A204.1 (cell line): ENCODE measurements around the gene TRIM13.
"Not testable (repeated sequence)": the region's sequence is repeated elsewhere in the genome, so short reads cannot be mapped to it uniquely, and the experiment has no call there.

Source experiments
- FAIRE-seq: peaks from 2 replicates; lab custom pipeline; 2012; peaks lifted over from hg19 to GRCh38; lab: Jason Lieb, UNC

TRIM13 gene

GRCh38 chr13:50060718-50061117 is 63.9 kb downstream of the TRIM13 start:
- no peak for FAIRE-seq

DNA sequence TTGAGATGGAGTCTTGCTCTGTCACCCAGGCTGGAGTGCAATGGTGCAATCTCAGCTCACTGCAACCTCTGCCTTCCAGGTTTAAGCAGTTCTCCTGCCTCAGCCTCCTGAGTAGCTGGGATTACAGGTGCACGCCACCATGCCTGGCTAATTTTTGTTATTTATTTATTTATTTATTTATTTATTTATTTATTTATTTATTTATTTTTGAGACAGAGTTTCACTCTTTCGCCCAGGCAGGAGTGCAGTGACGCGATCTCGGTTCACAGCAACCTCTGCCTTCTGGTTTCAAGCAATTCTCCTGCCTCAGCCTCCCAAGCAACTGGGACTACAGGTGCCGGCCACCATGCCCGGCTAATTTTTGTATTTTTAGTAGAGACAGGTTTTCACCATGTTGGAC is 65.5 kb downstream of the TRIM13 start:
- not testable (repeated sequence) for FAIRE-seq

- FAIRE-seq = no peak
Observed at GRCh38 chr13:50065712-50066111, 68.9 kb downstream of the TRIM13 start.
